Measurements from ENCODE around the gene KCNQ5.

Gene KCNQ5

DNA sequence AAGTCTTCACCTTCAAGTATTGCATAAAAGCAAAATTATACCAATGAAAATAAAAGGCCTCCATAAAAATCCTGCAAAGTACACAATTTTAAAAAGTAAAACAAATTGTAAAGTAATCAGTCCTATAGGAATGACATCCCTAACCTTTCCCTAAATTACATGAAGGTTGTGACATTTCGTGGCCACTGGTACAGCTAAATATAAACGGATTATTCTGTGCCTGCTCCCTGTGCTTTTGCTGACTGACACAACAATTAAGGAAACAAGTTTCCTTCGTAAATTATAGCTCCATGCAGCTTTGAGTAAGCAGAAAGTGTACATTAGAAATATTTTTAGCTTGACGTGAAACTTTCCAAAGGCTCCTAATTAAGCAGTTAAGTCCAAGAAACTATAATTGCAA, 222.8 kb downstream of the KCNQ5 start:
- TF ChIP-seq, protein P1, sequence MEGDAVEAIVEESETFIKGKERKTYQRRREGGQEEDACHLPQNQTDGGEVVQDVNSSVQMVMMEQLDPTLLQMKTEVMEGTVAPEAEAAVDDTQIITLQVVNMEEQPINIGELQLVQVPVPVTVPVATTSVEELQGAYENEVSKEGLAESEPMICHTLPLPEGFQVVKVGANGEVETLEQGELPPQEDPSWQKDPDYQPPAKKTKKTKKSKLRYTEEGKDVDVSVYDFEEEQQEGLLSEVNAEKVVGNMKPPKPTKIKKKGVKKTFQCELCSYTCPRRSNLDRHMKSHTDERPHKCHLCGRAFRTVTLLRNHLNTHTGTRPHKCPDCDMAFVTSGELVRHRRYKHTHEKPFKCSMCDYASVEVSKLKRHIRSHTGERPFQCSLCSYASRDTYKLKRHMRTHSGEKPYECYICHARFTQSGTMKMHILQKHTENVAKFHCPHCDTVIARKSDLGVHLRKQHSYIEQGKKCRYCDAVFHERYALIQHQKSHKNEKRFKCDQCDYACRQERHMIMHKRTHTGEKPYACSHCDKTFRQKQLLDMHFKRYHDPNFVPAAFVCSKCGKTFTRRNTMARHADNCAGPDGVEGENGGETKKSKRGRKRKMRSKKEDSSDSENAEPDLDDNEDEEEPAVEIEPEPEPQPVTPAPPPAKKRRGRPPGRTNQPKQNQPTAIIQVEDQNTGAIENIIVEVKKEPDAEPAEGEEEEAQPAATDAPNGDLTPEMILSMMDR (IDR thresholded peaks at IDR 0.05; ENCODE audit: extremely low read depth, missing control alignments) = no peak
- no peak for DNase-seq (ENCODE audit: low spot score)

DNA sequence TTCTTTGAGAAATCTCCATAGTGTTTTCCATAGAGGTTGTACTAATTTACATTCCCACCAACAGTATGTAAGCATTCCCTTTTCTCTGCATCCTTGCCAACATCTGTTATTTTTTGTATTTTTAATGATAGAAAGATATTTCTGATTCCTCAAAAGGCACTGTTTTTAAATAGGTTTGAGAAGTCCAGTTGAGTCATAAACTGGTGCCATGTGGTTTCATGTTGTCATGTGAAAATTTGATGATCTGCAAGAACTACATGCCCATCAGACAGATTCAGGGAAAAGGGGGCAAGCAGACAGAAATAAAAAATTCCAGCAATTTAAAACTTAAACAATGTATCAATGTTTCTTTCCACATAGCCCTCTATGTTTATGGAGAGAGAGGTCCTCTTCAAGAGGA, 227.5 kb downstream of the KCNQ5 start:
- TF ChIP-seq, protein P1 (IDR thresholded peaks at IDR 0.05; ENCODE audit: extremely low read depth, missing control alignments) = no peak

DNA sequence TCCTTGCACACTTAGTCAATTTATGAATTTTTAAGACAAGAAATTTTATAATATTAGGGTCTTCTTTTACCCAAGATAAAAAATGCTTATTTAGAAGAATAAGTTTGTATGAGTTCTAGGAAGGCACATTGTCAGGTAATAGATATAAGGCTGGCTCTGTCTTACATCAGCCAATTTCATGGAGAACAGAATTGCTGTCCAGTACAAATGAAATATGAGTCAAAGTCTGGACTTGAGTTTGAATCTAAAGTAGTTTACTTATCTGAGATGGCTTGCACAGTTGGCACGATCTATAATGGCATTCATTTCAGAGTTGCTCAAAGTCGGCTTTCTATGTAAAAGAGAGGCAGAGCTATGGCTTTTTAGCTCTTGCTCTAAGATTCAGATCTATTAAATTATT, 228.2 kb downstream of the KCNQ5 start:
- TF ChIP-seq, protein P1 (IDR thresholded peaks at IDR 0.05; ENCODE audit: extremely low read depth, missing control alignments) = no peak
- DNase-seq (ENCODE audit: low spot score) = no peak

More for the DNA sequence above, 227.5 kb downstream of the KCNQ5 start:
- no peak for DNase-seq (ENCODE audit: low spot score)

DNA sequence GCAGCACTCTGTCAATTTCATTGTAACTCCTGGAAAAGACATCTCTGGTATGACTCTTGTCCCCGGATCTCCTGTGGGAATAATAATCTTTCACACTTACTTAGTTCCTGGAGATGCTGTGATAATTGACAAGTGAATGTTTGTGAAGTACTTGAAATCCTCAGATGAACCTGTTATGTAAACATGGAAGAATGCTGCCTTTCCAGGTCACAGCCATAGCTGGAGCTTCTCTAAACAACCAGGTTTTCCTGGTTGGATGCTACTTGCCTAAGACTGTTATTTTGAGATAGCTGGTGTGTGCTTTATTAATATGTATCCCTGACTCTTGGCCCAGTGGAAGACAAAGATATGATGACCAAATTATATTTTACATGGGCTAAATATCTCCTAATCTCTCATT, 228.6 kb downstream of the KCNQ5 start:
- TF ChIP-seq, protein P1 (IDR thresholded peaks at IDR 0.05; ENCODE audit: extremely low read depth, missing control alignments) = no peak
- DNase-seq (ENCODE audit: low spot score) = no peak

DNA sequence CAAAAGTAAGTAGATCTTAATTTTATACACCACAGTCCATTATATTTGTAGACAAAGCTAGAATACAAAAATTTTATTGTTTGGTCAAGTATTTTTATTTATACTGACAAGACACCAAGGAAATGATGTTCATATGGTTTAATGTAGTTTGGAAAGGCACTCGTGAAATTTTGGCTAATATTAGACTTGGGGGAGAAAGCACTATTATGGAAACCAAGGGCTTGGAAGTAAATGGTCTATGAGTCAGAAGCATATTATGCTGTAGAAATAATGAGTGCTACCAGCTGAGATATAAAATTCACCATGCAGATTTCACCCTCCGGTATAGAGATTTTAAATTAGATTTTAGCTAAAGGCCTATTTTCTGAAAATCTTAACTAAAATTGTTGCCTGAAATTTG, 233.6 kb downstream of the KCNQ5 start:
- DNase-seq (ENCODE audit: low spot score) = no peak
- TF ChIP-seq, protein P1 (IDR thresholded peaks at IDR 0.05; ENCODE audit: extremely low read depth, missing control alignments) = no peak

DNA sequence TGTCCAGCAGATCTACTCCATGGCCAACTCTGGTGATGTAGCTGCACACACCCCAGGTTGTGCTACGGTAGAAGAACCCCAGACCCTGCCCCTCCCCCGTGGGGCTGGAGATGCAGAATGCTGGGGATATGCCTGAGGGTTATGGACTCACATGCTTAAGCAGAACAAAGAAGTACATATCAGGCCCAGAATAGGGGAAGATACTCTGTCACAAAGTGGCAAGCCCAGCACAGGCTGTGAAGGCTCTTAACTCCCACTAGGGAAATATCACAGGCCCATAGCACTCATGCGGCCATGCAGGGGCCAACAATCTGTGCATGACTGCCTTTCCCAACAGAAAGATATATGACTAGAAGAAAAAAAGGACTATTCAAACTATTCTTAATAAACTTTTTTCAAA, 234.9 kb downstream of the KCNQ5 start:
- TF ChIP-seq, protein P1 (IDR thresholded peaks at IDR 0.05; ENCODE audit: extremely low read depth, missing control alignments) = no peak
- DNase-seq (ENCODE audit: low spot score) = no peak

DNA sequence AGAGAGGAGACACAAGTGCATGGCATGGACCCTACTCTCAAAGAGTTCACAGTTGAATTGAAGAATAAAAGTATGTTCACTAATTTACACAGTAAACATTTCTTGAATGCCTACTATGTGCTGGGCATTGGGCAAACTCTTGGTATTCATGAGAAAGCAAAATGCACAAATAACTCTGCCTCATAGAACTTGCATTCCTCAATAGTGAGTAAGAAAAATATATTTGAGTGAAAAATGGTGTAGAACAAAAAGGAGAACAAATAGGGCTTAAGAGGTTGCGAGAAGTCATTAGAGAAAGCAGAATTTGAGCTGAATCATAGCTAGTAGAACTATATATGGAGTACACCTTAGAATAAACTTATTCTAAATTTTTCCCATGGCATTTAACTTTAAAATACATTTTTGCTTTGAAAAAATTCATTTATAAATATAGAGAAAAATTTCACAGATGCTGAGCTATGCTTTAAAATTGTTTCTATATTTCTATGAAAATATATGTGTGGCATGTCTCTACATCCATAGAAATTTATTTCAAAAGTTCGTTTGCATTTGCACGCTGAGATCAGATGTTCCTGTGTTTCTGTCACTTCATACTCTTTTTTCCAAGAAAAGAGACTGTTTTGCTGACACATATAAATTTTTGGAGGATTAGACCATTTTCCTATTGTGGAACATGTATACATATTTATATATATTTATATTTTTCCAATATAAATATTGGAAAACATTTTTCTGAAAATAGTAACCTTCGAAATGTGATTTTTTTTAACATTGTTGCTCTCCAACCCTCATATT, 236.1 kb downstream of the KCNQ5 start:
- no peak for DNase-seq (ENCODE audit: low spot score)
- TF ChIP-seq, protein P1 (IDR thresholded peaks at IDR 0.05; ENCODE audit: extremely low read depth, missing control alignments) = no peak
